Activated CD4-positive, alpha-beta T cell treated with anti-CD3 and anti-CD28 coated beads, Interleukin-2, amount 50 U/mL, for 1 hour (primary cell): ENCODE results near the gene C17orf58.
A peak's percentile ranks its signal among the peaks of the same experiment; 100 is the strongest.
"Not testable (repeated sequence)": the region's sequence is repeated elsewhere in the genome, so short reads cannot be mapped to it uniquely, and the experiment has no call there.

Source experiments
- DNase-seq: peaks from one replicate; pipeline ENCODE4 v3.0.0-alpha.2; 2020

The C17orf58 gene

GRCh38 chr17:67996301-67997171, at the start of gene C17orf58:
Gene C17orf58, minus strand, starts transcription at chr17:67996469. Its CDS starts 271 bp downstream, at chr17:67996198.
- DNase-seq = not testable (repeated sequence)

DNA sequence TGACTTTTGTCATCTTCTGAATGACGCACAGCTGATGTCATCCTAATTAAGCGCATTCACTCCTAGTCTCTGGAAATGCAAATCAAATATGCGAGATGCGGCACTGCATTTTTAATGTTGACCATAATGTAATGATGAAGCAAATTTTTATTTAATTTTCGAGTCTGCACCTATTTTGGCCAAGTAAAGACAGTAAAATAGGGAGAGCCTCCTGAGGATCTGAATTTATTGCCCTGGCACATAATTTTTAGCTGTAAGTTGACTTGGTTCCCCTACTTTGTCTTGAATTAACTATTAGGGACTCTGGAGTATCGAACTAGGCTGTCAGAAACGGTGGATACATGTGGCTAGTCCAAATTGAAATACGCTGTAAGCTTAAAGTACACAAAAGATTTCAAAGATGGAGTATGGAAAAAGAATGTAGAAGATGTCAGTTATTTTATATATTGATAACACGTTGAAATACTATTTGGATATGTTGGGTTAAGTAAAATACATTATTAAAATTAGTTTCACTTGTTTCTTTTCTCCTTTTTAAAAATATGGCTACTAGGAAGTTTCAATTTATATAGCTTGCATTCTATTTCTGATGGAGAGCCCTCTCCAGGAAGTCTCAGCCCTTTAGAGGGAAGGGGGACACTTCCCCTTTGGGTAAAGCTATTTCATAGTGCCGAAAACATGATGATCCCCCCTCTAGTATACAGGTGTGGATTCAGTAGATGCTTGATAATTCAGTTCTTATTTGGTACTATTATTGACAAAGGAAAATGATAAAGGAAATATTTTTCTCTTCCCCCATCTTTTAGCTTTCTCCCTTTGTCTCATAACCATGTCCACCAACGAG, 40.3 kb upstream of the C17orf58 start:
- no peak for DNase-seq

DNA sequence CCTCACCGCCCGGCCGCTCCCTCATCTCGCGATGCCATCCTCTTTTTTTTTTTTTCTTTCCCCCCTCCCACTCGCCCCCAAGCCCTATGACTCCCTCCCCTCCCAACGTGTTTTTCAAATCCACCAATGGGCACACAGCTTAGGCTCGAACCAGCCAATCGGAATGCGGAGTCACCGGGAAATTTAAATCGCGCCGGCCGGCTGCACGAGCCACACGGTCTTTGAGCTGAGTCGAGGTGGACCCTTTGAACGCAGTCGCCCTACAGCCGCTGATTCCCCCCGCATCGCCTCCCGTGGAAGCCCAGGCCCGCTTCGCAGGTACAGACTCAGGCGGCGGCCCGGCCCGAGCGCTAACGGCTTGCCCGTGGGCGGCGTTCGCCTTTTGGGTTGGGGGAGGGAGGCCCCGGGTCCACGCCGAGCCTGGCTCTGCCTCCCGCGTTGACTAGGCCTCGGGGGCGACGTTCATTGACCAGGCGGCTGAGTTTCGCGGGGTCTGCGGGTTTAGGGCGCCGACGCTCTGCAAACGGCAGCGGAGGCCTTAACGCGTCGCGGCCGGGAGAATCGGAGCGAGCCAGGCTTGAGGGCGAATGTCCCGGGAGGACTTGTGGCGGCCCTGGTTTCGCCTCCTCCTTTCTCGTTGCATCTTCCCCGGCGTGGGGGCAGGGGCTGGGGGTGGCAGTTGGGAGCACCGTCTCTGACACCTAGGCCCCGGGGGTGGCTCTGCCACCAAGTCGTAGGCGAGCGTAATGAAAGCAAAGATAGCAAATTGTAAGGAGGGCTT, 39.4 kb upstream of the C17orf58 start, which contains the start of gene KPNA2:
Gene KPNA2, plus strand, starts transcription at position 213 of the 781 bp plus-strand sequence. CDS start 1,398 bp downstream, outside the sequence.
- peak; percentile 87 for DNase-seq

GRCh38 chr17:68035131-68035522, 38.9 kb upstream of the C17orf58 start:
- peak; percentile 86 for DNase-seq

GRCh38 chr17:68034452-68034776, 38.1 kb upstream of the C17orf58 start:
- no peak for DNase-seq

DNA sequence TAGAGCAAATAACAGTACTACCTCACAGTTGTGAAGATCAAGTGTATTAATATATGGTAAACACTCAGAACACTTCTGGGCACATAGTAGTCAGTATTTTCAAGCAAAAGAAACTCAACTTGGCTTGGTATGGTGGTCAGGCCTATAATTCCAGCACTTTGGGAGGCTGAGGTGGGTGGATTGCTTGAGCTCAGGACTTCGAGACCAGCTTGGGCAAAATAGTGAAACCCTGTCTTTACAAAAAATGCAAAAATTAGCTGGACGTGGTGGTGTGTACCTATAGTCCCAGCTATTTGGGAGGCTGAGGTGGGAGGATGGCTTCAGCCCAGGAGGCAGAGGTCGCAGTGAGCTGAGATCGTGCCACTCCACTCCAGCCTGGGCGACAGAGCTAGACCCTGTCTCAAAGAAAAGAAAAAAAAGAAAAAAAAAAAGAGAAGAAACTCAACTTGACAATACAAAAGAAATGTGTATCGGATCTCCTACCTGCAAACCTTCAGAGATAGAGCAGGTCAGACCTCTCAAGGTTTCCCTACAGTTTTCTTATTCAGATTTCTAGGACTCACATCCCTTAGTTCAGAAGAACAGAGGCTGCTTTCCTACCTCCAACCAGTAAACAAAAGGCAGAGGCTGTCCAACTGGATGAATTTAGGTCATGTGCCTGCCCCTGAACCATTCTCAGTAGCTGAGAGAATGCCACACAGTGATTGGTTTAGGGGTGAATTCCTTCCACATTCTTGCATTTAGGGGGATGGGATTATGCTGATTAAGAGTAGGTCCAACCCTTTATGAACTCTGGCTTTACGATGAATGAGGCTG, 37.6 kb upstream of the C17orf58 start:
- no peak for DNase-seq

GRCh38 chr17:68029512-68030215, 33.4 kb upstream of the C17orf58 start:
- DNase-seq = no peak

DNA sequence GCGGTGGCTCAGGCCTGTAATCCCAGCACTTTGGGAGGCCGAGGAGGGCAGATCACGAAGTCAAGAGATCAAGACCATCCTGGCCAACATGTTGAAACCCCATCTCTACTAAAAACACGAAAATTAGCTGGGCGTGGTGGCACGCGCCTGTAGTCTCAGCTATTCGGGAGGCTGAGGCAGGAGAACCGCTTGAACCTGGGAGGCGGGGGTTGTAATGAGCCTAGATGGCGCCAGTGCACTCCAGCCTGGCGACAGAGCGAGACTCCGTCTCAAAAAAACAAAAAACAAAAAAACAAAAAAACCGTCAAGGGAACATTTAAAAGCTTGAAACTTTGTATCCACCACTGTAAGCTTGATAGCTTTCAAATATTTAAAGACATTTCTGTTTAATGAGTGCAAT, 26.3 kb upstream of the C17orf58 start:
- DNase-seq = not testable (repeated sequence)

- no peak for DNase-seq
These were observed 25.7 kb upstream of the C17orf58 start for GRCh38 chr17:68021963-68022362.

DNA sequence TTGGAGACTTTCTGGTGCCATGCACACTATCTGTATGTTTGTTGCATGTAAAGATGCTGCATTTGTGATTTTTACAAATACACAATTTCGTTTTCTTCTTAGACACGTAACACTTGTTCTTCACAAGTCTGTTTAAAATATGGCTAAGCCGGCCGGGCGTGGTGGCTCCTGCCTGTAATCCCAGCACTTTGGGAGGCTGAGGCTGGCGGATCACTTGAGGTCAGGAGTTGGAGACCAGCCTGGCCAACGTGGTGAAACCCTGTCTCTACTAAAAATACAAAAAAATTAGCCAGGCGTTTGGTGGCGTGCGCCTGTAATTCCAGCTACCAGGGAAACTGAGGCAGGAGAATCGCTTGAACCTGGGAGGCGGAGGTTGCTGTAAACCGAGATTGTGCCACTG, 24.5 kb upstream of the C17orf58 start:
- not testable (repeated sequence) for DNase-seq

DNA sequence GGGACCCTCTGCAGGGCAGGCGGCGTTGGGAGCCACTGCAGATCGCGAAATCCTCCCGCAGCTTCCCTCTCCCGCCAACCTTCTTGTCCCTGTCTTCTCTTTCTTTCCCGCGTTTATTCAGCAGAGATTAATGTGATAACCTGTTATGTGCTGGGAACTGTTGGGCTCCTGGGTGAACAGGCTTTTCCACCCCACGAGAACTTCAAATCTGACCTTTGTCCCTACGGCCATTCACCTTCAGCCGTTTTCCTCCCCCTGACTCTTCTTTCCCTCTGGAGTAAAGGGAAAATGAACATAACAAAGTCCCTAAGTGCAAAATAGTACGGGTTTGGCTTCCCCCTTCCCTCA, 24.1 kb upstream of the C17orf58 start:
- DNase-seq = no peak

DNA sequence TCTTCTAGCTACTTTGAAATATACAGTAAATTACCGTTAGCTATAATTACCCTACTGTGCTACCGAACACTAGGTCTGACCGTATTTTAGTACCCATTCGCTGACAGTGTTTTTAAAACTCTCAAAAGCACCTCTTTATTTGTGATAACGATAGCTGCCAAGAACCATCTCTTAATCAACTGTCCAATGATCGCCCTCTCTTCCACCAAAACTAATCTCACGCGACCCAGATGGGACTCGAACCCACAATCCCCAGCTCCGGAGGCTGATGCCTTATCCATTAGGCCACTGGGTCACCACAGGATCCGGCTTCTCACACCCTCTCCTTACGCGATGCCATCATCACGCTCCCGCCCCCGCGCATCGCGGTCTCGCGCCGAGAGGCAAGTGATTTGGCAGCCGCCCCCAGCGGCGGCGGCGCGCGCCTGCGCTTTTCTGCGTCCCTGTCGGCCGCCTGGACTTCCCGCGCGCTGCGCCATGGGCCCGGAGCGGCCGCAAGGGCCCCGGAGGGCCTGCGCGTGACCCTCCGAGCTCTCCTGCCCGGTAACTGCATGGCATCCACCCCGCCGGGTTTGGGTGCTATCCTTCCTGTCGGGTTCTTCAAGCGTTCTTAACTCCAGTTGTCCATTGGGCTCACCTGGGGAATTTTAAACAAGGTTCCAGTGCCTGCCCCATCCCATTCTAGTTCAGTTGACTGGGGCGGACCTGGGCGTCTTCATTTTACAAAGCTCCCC, 23.6 kb upstream of the C17orf58 start:
- peak; percentile 96 for DNase-seq

GRCh38 chr17:68019336-68019674, 23.0 kb upstream of the C17orf58 start:
- no peak for DNase-seq

GRCh38 chr17:68018493-68018892, 22.2 kb upstream of the C17orf58 start:
- DNase-seq = not testable (repeated sequence)

GRCh38 chr17:68016838-68017237, 20.6 kb upstream of the C17orf58 start:
- no peak for DNase-seq

DNA sequence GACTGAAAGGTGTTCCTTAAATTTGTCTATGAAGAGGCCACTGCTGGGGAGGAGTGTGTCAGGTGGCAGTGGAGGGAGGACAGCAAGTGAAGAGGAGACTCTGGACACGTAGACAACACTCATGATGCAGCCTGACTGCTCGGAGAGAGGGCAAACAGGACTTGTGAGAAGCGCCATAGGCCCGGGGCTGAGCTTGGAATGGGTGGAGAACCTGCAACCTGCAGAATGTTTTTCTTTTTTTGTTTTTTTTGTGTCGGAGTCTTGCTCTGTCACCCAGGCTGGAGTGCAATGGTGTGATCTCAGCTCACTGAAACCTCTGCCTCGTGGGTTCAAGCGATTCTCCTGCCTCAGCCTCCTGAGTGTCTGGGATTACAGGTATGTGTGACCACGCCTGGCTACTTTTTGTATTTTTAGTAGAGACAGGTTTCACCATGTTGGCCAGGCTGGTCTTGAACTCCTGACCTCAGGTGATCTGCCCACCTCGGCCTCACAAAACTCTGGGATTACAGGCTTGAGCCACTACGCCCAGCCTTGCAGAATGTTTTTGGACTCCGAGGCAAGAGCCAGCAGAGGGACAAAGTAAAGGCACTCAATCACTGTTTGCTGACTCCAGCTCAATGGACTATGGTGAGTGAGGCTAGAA, 18.9 kb upstream of the C17orf58 start:
- DNase-seq = no peak

GRCh38 chr17:68013385-68013784, 17.1 kb upstream of the C17orf58 start:
- no peak for DNase-seq

GRCh38 chr17:68011199-68011665, 15.0 kb upstream of the C17orf58 start:
- DNase-seq = peak; percentile 55

DNA sequence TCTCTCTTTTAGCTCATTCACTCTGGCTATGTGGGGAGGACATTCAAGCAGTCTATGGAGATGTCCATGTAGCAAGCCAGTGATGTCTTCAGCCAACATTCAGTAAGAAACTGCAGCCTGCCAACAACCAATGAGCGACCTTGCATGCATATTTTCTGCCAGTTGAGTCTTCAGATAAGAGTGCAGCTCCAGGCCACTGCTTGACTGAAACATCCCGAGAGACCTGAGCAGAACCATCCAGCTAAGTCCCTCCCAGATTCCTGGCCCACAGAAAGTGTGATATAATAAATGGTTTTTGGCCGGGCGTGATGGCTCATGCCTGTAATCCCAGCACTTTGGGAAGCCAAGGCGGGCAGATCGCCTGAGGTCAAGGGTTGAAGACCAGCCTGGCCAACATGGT, 10.5 kb upstream of the C17orf58 start:
- no peak for DNase-seq

DNA sequence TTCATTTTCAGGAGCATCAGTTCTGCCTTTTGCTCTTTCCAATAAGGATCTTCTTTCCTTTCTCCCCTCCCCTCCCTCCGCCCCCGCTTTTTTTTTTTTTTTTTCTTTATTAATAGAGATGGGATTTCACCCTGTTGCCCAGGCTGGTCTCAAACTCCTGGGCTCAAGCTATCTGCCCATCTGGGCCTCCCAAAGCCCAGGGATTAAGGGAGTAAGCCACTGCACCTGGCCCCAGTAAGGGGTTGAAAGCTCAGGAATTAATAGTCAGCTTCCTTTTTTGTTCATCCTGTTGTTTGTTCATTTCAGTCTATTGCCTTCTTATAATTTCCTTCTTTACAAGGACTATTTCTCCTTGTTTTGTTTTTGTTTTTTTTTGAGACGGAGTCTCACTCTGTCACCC, 7.9 kb upstream of the C17orf58 start:
- DNase-seq = no peak
